ENCODE measurements around the gene STRIP1.
A peak's percentile ranks its signal among the peaks of the same experiment; 100 is the strongest.
"Not testable (repeated sequence)": the region's sequence is repeated elsewhere in the genome, so short reads cannot be mapped to it uniquely, and the experiment has no call there.

STRIP1 gene

GRCh38 chr1:110067893-110068645 is 33.6 kb downstream of the STRIP1 start:
- DNase-seq (ENCODE audit: low read depth in 3 of 3), result no peak

DNA sequence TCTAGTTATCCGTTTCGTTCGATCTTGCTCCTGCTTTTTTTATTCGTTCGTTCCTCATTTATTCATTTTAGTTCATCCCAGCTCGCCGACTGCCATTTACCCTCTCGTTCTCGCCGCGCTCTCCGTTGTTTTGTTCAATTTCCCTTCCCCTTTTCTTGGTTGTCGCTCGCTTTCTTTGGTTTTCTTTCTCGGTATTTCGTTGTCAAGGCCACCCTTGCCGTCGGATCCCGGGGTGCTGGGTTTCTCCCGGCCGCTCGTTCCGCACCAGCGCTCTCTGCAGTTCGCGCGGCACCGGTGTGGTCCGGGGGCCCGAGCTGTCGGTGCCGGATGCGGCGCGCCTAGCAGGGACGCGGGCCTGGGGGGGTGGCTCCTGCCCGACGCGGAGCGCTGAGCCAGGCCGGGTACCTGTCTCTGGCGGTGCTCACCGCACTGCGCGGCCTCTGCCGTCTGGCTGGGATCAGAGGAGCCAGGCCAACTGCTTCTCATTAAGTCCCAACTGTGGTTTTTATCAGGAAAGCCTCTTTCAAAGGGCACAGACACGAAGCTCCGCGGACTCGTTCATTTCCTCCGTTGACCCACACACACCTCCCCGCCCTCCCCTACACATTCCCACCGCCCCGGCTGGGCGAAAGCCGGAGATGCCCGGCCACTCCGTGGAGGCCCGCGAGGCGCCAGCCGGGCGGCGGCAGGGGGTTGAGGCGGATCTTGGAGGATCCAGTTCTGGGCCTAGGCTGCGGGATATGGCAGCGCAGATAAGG is 34.4 kb downstream of the STRIP1 start:
- DNase-seq (ENCODE audit: low read depth in 3 of 3), result peak in 1 of 3 experiments; percentile 24

- DNase-seq (ENCODE audit: low read depth in 3 of 3), result no peak
Measured at GRCh38 chr1:110069404-110070281, 35.2 kb downstream of the STRIP1 start.

- DNase-seq (ENCODE audit: low read depth in 3 of 3), result no peak
Measured at GRCh38 chr1:110070282-110070669, 35.9 kb downstream of the STRIP1 start.

- DNase-seq (ENCODE audit: low read depth in 3 of 3), result no peak
Measured at GRCh38 chr1:110070671-110071242, 36.3 kb downstream of the STRIP1 start, which contains the start of gene ALX3. Gene ALX3 (minus strand): TSS chr1:110070672. CDS start chr1:110070612, 60 bp downstream.

- no peak for DNase-seq (ENCODE audit: low read depth in 3 of 3)
Measured at GRCh38 chr1:110074166-110074565, 39.7 kb downstream of the STRIP1 start.

DNA sequence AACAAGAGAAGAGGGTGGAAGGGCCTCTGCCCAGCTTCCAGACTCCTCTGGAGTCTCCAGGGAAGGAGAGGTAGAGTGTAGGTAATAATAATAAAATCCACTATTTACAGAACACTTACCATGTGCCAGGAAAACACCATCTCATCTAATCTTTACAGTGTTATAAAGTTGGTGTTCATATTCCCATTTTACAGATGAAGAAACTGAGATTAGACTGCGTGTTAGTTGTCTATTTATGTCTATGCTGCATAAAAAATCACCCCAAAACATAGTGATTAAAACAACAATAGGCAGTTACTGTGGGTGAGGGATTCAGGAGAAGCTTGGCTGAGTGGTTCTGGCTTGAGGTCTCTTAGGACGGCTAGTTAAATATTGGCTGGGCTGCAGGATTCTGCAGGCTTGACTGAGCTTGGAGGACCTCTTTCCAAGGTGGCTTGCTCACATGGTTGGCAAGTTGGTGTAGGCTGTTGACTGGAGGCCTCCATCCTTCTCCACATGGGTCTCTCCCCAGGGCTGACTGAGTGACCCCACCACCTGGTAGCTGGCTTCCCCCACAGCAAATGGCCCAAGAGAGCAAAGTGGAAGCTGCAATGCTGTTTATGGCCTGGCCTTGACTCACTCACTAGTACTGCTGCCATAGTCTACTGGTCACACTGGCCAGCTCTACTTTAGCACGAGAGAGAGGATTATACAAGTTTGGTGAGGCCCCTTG is 42.5 kb downstream of the STRIP1 start:
- no peak for DNase-seq (ENCODE audit: low read depth in 3 of 3)

- not testable (repeated sequence) for DNase-seq (ENCODE audit: low read depth in 3 of 3)
Measured at GRCh38 chr1:110079995-110080394, 45.6 kb downstream of the STRIP1 start.

DNA sequence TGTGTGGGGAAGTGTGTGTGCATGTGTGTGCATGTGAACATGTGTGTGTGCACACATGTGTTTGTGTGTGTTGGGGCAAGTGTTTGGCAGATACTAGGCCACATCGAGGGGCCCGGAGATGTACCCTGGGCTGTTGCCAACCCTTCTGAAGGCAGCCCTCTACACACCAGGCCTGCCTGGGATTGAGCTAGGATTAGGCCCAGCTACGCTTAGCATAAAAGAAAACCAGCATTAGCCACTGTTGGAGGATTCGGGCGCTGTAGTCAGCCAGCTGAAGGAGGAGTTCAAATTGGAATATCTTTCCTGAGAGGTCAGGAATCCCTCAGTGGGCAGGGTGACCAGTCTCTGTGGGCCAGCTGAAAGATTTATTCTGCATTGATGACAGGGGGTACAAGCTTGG is 46.6 kb downstream of the STRIP1 start:
- no peak for DNase-seq (ENCODE audit: low read depth in 3 of 3)

- no peak for DNase-seq (ENCODE audit: low read depth in 3 of 3)
Measured at GRCh38 chr1:110082477-110082876, 48.1 kb downstream of the STRIP1 start.

- DNase-seq (ENCODE audit: low read depth in 3 of 3), result no peak
Measured at GRCh38 chr1:110083061-110083865, 48.8 kb downstream of the STRIP1 start.

GRCh38 chr1:110083866-110084226 is 49.4 kb downstream of the STRIP1 start:
- no peak for DNase-seq (ENCODE audit: low read depth in 3 of 3)

DNA sequence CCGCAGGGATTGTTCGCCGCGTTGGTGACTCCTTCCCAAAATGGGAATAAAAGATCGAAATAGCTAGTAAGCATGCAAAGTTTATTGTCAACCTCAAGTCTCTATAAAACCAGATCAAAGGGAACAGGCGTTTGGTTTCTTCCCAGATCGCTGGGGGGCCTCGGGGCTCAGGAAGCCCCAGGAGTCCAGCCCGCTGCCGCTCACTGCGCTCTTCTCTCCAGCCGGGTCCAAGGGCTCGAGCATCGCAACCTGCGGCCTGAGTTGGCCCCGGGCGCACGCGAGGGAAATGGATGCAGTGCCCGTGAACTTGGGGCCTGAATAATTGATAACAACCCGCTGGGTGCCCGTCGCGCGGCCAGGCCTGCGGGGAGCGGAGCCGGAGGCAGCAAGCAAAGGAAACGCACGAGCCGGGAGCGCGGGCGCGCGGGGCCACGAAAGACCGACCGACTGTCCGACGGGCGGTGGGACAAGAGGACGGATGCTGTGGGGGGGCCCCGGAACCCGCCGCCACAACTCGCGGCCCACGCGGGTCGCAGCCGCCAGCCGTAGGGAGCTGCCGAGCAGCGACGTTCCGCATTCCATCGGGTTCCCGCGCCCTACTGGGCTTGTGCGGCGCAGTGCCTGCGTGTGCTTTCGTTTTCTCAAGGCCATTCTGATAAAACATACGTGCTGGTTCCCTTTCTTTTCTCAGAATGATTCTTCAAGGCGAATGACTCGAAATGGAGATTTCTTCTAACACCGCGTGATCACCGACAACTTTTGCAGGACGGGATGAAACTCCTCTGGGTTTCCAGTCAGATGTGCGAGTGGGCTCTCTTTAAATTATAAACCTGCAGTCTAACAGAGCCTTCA is 50.0 kb downstream of the STRIP1 start:
- DNase-seq (ENCODE audit: low read depth in 3 of 3), result peak in 1 of 3 experiments; percentile 23

- DNase-seq (ENCODE audit: low read depth in 3 of 3), result no peak
Measured at GRCh38 chr1:110085671-110086070, 51.2 kb downstream of the STRIP1 start.

DNA sequence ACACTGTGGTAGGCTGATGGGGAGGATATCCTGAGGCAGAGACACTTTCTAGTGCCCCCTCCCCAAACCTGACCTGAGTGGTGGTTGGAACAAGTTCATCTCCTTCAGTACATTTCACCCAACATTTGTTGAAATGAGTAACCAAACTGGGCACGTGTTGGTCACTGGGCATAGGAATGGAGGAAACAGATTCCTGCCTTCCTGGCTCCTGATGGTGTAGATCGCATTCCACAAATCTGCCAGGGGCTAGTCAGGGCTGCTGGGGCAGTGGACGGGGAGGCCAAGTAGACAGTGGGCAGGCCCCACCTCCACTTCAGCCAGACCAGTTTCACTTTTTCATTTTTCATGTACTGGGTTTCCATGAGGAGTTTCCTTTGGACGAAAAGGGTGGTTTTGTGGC is 52.5 kb downstream of the STRIP1 start:
- DNase-seq (ENCODE audit: low read depth in 3 of 3), result no peak

DNA sequence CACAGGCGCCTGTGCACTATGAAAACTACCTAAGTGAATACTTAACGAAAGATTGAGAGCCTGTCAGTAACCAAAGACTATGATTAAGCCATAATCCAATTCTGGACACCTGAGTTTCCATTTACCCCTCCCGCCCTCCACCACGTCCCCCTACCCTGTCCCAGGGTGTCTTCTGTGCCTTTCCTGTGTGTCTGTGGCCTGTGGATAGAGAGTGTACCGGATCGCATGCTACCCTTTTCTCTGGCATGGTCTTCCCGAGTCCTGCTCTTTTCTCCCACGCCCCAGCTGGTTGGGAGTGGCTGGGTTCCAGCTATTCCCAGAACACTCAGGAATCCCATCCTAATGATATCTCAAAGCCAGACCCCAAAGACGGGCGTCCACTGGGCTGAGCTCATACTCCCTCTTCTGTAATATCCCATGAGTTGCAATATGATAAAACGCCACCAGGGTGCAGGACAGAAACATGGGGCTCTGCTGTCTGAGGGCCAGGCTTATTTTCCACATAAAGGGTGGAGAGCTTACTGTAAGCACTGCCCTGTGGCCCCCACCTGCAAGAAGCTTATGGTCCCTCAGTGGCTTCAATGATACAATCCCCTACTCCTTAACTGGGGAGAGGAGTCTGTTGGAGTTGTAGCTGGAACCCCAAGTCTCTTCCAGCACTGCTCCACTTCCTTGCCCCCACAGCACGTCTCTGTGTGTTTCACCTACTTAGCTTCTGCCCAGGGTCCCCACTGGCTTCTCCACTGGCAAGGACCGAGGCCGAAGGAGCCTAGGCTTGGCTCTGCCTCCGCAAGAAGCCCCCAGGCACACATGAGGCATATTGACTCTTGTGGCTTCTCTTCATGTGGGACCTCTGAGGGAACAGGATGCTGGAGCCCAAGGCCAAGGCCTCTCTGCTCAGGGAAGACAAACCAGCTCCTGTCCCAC is 53.7 kb downstream of the STRIP1 start:
- peak; percentile 25 to 28 (median 28) for DNase-seq (ENCODE audit: low read depth in 3 of 3)

DNA sequence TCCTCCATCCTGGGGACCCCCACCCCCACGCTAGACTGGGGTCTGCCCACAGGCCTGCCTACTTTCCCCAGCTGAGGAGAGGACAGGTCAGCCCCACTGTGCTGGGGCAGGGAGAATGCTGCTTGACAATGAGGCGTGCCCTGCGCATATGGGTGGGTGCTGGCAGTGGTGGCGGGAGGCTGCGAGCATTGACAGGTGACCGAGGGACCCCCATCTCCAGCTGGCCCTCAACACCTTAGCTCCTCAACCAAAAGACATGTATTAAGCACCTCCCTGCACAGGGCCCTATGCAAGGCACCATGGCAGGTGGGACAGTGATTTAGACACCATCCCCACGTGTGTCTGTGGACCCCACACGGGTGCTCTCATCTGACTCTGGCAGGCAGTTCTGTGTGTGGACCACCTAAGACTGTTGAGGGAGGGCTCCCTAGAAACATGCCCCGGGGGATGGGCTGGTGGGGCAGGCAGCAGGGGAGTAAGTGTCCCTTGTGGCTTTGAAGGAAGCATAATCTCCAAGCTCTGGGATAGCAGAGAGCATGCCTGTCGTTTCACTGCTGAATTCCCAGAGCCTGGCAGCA is 54.4 kb downstream of the STRIP1 start:
- DNase-seq (ENCODE audit: low read depth in 3 of 3), result no peak

All from stimulated activated CD4-positive, alpha-beta T cell treated with anti-CD3 and anti-CD28 coated beads, TNF-alpha, amount 100 ng/mL, for 24 hours (primary cell).